Epithelial cell of esophagus (primary cell): ENCODE results near the gene GNG7.
"Not testable (repeated sequence)": the region's sequence is repeated elsewhere in the genome, so short reads cannot be mapped to it uniquely, and the experiment has no call there.

Source experiments
- DNase-seq: peaks from one replicate; pipeline ENCODE4 v3.0.0; 2010; ENCODE audit warnings: low read depth
- H3K4me3 ChIP-seq: 2 replicates; pipeline ENCODE4 v1.5.1; 2011; ENCODE audit warnings: mild to moderate bottlenecking, low read length, control low read depth
- CTCF ChIP-seq: IDR thresholded peaks from 2 replicates; pipeline ENCODE4 v1.5.1; 2011; ENCODE audit warnings: low read depth, mild to moderate bottlenecking, low read length, control low read depth, inconsistent platforms; ENCODE audit not compliant: insufficient read depth; ENCODE audit errors: missing control alignments

Gene GNG7

GRCh38 chr19:2495651-2496316, 206.7 kb downstream of the GNG7 start:
- no peak for DNase-seq
- no peak for TF ChIP-seq CTCF
- no peak overlapping the region for H3K4me3 ChIP-seq

- DNase-seq, result peak; percentile 66
These were observed 207.3 kb downstream of the GNG7 start for GRCh38 chr19:2495130-2495641.

GRCh38 chr19:2494447-2495129, 207.9 kb downstream of the GNG7 start:
- no peak for TF ChIP-seq CTCF
- peak; percentile 67 for DNase-seq

More at GRCh38 chr19:2495130-2495641, 207.3 kb downstream of the GNG7 start:
- peak overlapping the region; percentile 40 for H3K4me3 ChIP-seq
- no peak for TF ChIP-seq CTCF

GRCh38 chr19:2494084-2494446, 208.4 kb downstream of the GNG7 start:
- TF ChIP-seq CTCF, result no peak
- no peak overlapping the region for H3K4me3 ChIP-seq
- DNase-seq, result peak; percentile 51

More at GRCh38 chr19:2494447-2495129, 207.9 kb downstream of the GNG7 start:
- H3K4me3 ChIP-seq, result peak overlapping the region; percentile 40

- not testable (repeated sequence) for DNase-seq, H3K4me3 ChIP-seq
These were observed 209.0 kb downstream of the GNG7 start for GRCh38 chr19:2493448-2493847.

GRCh38 chr19:2492870-2493269, 209.6 kb downstream of the GNG7 start:
- no peak for TF ChIP-seq CTCF
- DNase-seq, result no peak
- no peak overlapping the region for H3K4me3 ChIP-seq

- peak; percentile 91 for DNase-seq
- no peak for TF ChIP-seq CTCF
- H3K4me3 ChIP-seq, result no peak overlapping the region
These were observed 211.2 kb downstream of the GNG7 start for GRCh38 chr19:2491130-2491801.
